ENCODE results near the gene RNASE9. TPM values are rescaled to one million over a fixed set of nuclear protein-coding genes. Genes with fewer than 3 reads are reported as not detected.

RNASE9 gene
- total RNA-seq, 1 donor: not detected

- Histone ChIP-seq H3K79me2 (ENCODE audit: insufficient read depth, low read length) (no peaks in the 10 kb centered on the region), H4K20me1 (ENCODE audit: insufficient read depth, low read length) (no peaks in the 10 kb centered on the region), H3K27ac (ENCODE audit: low read depth, low read length) (no peak overlapping the region), H3K4me3 (ENCODE audit: insufficient read depth, low read length) (no peak overlapping the region), H3K4me2 (ENCODE audit: insufficient read depth, low read length) (no peak overlapping the region), H3K27me3 (ENCODE audit: insufficient read depth, low read length) (peaks cover 7% of the 10 kb centered on the region), H2AFZ (ENCODE audit: low read length) (no peak overlapping the region), H3K36me3 (ENCODE audit: insufficient read depth, low read length) (no peaks in the 10 kb centered on the region), H3K9me3 (ENCODE audit: low read depth, low read length) (no peaks in the 10 kb centered on the region), H3K4me1 (ENCODE audit: insufficient read depth, low read length) (no peaks in the 10 kb centered on the region)
- no peak for DNase-seq (ENCODE audit: insufficient read length, low spot score, missing footprints)
- TF ChIP-seq CTCF (IDR thresholded peaks at IDR 0.05; ENCODE audit: extremely low read depth, low read depth, low read length): no peak
Observed at GRCh38 chr14:20555845-20556244, 5.0 kb downstream of the RNASE9 start.

GRCh38 chr14:20553024-20553423, 7.8 kb downstream of the RNASE9 start:
- H3K4me3 ChIP-seq (ENCODE audit: insufficient read depth, low read length): no peak overlapping the region
- no peak for DNase-seq (ENCODE audit: insufficient read length, low spot score, missing footprints)
- H3K9me3 ChIP-seq (ENCODE audit: low read depth, low read length): no peaks in the 10 kb centered on the region
- no peaks in the 10 kb centered on the region for H3K36me3 ChIP-seq (ENCODE audit: insufficient read depth, low read length)
- no peak overlapping the region for H2AFZ ChIP-seq (ENCODE audit: low read length)
- H3K4me2 ChIP-seq (ENCODE audit: insufficient read depth, low read length): no peak overlapping the region
- peaks cover 7% of the 10 kb centered on the region for H3K27me3 ChIP-seq (ENCODE audit: insufficient read depth, low read length)
- H3K27ac ChIP-seq (ENCODE audit: low read depth, low read length): no peak overlapping the region
- H3K79me2 ChIP-seq (ENCODE audit: insufficient read depth, low read length): no peaks in the 10 kb centered on the region
- no peaks in the 10 kb centered on the region for H3K4me1 ChIP-seq (ENCODE audit: insufficient read depth, low read length)
- no peak for TF ChIP-seq CTCF (IDR thresholded peaks at IDR 0.05; ENCODE audit: extremely low read depth, low read depth, low read length)
- no peaks in the 10 kb centered on the region for H4K20me1 ChIP-seq (ENCODE audit: insufficient read depth, low read length)

GRCh38 chr14:20551606-20552005, 9.2 kb downstream of the RNASE9 start:
- TF ChIP-seq CTCF (IDR thresholded peaks at IDR 0.05; ENCODE audit: extremely low read depth, low read depth, low read length): no peak
- H2AFZ ChIP-seq (ENCODE audit: low read length): no peak overlapping the region
- H3K27me3 ChIP-seq (ENCODE audit: insufficient read depth, low read length): peaks cover 7% of the 10 kb centered on the region
- H3K36me3 ChIP-seq (ENCODE audit: insufficient read depth, low read length): no peaks in the 10 kb centered on the region
- no peaks in the 10 kb centered on the region for H4K20me1 ChIP-seq (ENCODE audit: insufficient read depth, low read length)
- H3K4me1 ChIP-seq (ENCODE audit: insufficient read depth, low read length): no peaks in the 10 kb centered on the region
- H3K79me2 ChIP-seq (ENCODE audit: insufficient read depth, low read length): no peaks in the 10 kb centered on the region
- H3K4me2 ChIP-seq (ENCODE audit: insufficient read depth, low read length): no peak overlapping the region
- no peak overlapping the region for H3K27ac ChIP-seq (ENCODE audit: low read depth, low read length)
- H3K9me3 ChIP-seq (ENCODE audit: low read depth, low read length): no peaks in the 10 kb centered on the region
- H3K4me3 ChIP-seq (ENCODE audit: insufficient read depth, low read length): no peak overlapping the region
- no peak for DNase-seq (ENCODE audit: insufficient read length, low spot score, missing footprints)

- no peaks in the 10 kb centered on the region for H3K9me3 ChIP-seq (ENCODE audit: low read depth, low read length)
- H3K79me2 ChIP-seq (ENCODE audit: insufficient read depth, low read length): no peaks in the 10 kb centered on the region
- H4K20me1 ChIP-seq (ENCODE audit: insufficient read depth, low read length): no peaks in the 10 kb centered on the region
- no peak for TF ChIP-seq CTCF (IDR thresholded peaks at IDR 0.05; ENCODE audit: extremely low read depth, low read depth, low read length)
- no peak overlapping the region for H3K4me3 ChIP-seq (ENCODE audit: insufficient read depth, low read length)
- no peaks in the 10 kb centered on the region for H3K4me1 ChIP-seq (ENCODE audit: insufficient read depth, low read length)
- no peak overlapping the region for H2AFZ ChIP-seq (ENCODE audit: low read length)
- H3K4me2 ChIP-seq (ENCODE audit: insufficient read depth, low read length): no peak overlapping the region
- H3K27ac ChIP-seq (ENCODE audit: low read depth, low read length): no peak overlapping the region
- DNase-seq (ENCODE audit: insufficient read length, low spot score, missing footprints): no peak
- peaks cover 4% of the 10 kb centered on the region for H3K27me3 ChIP-seq (ENCODE audit: insufficient read depth, low read length)
- no peaks in the 10 kb centered on the region for H3K36me3 ChIP-seq (ENCODE audit: insufficient read depth, low read length)
Observed at GRCh38 chr14:20550926-20551325, 9.9 kb downstream of the RNASE9 start.

Measured in osteoblast (primary cell).